ENCODE data around the gene MCF2L. TPM values are rescaled to one million over a fixed set of nuclear protein-coding genes. Genes with fewer than 3 reads are reported as not detected.

The MCF2L gene
- total and polyA plus RNA-seq, 10 of the 15 experiments (the other 5 are each of a cell fraction or from before 2014, with no cell fraction given), result 0.06 to 1.1 (median 0.21) TPM; not detected in 2

DNA sequence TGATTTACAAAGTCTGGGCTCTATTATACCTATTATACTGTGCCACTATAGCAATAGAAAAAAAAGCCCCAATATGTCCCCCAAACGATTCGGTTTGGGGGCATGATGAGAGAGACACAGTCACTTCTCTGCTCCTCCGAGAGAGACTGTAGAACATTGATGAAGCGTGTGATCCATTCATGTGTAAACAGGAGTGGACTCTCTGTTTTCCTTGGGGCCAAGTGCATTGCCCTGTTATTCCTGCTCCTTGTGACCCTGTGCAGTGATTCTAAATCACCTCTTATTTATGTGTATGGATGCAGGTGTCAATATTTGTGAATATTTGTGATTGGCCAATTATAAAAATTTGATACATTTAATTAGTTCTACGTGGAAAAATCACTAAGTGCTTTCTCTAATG lies 170.6 kb downstream of the MCF2L start (continued):
- TF ChIP-seq MYB (IDR thresholded peaks at IDR 0.05; ENCODE audit: borderline replicate concordance, low read depth, low read length) (no peak), KDM1A (IDR thresholded peaks at IDR 0.05; ENCODE audit: borderline replicate concordance) (no peak), SIX5 (IDR thresholded peaks at IDR 0.05; ENCODE audit: low read depth, low read length, severe bottlenecking) (no peak), SREBF1 (IDR thresholded peaks at IDR 0.05; ENCODE audit: low read length) (no peak)
- TF ChIP-seq, protein P1, sequence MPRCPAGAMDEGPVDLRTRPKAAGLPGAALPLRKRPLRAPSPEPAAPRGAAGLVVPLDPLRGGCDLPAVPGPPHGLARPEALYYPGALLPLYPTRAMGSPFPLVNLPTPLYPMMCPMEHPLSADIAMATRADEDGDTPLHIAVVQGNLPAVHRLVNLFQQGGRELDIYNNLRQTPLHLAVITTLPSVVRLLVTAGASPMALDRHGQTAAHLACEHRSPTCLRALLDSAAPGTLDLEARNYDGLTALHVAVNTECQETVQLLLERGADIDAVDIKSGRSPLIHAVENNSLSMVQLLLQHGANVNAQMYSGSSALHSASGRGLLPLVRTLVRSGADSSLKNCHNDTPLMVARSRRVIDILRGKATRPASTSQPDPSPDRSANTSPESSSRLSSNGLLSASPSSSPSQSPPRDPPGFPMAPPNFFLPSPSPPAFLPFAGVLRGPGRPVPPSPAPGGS (IDR thresholded peaks at IDR 0.05; ENCODE audit: borderline replicate concordance, insufficient read depth, low read depth, low read length, poor library complexity, severe bottlenecking), result no peak

DNA sequence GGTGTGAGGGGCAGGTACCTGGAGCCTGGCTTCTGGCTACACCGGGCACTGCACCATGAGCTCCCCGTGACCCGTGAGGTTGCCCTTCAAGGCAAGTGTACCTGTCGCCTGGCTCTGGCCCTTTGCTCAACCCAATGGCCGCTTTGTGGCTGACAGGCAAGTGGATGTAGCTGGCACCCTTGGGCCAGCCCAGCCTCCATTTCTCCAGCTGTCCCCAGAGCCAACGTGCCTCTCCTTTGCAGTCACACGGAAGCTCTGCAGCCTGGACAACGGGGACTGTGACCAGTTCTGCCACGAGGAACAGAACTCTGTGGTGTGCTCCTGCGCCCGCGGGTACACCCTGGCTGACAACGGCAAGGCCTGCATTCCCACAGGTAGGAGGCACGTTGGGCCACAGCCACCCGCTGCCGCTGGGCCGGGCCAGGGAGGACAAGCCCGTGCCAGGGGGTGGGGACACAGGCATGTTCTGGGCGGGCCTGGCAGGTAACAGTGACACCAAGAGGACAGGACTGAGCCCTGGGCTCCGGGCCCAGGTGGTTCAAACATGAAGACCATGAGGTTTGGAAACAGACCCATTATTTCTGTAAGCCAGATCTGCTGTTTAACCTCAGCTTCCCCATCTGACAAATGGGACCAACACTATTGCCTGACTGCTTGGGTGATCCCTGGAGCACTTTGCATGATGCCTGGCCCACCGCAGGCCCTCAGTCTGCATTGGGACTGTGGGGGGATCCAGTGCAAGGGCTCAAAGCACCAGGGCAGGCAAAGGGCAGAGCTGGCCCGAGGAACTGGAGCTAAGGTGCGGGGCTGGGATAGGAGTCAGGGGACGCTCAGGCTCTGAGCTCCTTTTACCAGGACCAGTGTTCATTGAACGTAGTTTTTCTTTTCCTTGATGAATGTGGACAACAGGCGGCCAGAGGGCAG lies 171.9 kb downstream of the MCF2L start:
- H2AFZ ChIP-seq (ENCODE audit: control insufficient read depth, low read depth, low read length), result no peak overlapping the region
- no peak overlapping the region for H3K4me3 ChIP-seq
- H3K27me3 ChIP-seq (replicated peaks in 1 of 2; ENCODE audit: control insufficient read depth in 2 of 2, insufficient read depth in 2 of 2, low read length in 1 of 2), result no peaks in the 10 kb centered on the region; a peak in 1 of 4 replicates
- CTCF ChIA-PET, result no interaction called here
- SMC1A ChIA-PET (ENCODE audit: uncharacterized antibody, unreplicated experiment), result no interaction called here
- POLR2A ChIA-PET, result no interaction called here
- FAIRE-seq (no peak), ATAC-seq (no peak), DNase-seq (ENCODE audit: low read depth, low spot score) (no peak)
- no peaks in the 10 kb centered on the region for H4K20me1 ChIP-seq (ENCODE audit: control insufficient read depth, insufficient read depth)
- RAD21 ChIA-PET (ENCODE audit: unreplicated experiment), result no interaction called here
- no peak overlapping the region for H3K9ac ChIP-seq (ENCODE audit: control insufficient read depth, insufficient read depth, low read length)
- H3K79me2 ChIP-seq (ENCODE audit: control insufficient read depth, insufficient read depth, low read length), result no peaks in the 10 kb centered on the region
- H3K27ac ChIP-seq (ENCODE audit: control insufficient read depth, insufficient read depth), result no peak overlapping the region
- H3K4me2 ChIP-seq (ENCODE audit: control insufficient read depth, insufficient read depth), result no peak overlapping the region
- no peaks in the 10 kb centered on the region; the same call in 2 of the 3 replicates for H3K9me3 ChIP-seq (replicated peaks; ENCODE audit: control insufficient read depth, insufficient read depth, low read length)
- H3K36me3 ChIP-seq (ENCODE audit: control insufficient read depth in 2 of 2, insufficient read depth in 2 of 2, low read length in 1 of 2), result no peaks in the 10 kb centered on the region
- H3K4me1 ChIP-seq (ENCODE audit: control insufficient read depth, insufficient read depth, low read length), result no peaks in the 10 kb centered on the region
- TF ChIP-seq KAT2A (conservative IDR thresholded peaks at IDR 0.05; ENCODE audit: control insufficient read depth, low read depth, low read length) (no peak), NFXL1 (IDR thresholded peaks at IDR 0.05; ENCODE audit: borderline replicate concordance) (no peak), ZNF274 (IDR thresholded peaks at IDR 0.05; ENCODE audit: insufficient read depth, insufficient read length) (no peak), BHLHE40 (IDR thresholded peaks at IDR 0.05; ENCODE audit: borderline replicate concordance in 1 of 2, low read depth in 2 of 2, low read length in 1 of 2) (no peak), SMARCA5 (IDR thresholded peaks at IDR 0.05) (no peak), BRCA1 (IDR thresholded peaks at IDR 0.05; ENCODE audit: low read depth, low read length) (no peak), PML (IDR thresholded peaks at IDR 0.05; ENCODE audit: low read length) (no peak), RFX5 (IDR thresholded peaks at IDR 0.05; ENCODE audit: low read depth, low read length) (no peak), ZNF622 (IDR thresholded peaks at IDR 0.05) (no peak)
- TF ChIP-seq, protein P2, sequence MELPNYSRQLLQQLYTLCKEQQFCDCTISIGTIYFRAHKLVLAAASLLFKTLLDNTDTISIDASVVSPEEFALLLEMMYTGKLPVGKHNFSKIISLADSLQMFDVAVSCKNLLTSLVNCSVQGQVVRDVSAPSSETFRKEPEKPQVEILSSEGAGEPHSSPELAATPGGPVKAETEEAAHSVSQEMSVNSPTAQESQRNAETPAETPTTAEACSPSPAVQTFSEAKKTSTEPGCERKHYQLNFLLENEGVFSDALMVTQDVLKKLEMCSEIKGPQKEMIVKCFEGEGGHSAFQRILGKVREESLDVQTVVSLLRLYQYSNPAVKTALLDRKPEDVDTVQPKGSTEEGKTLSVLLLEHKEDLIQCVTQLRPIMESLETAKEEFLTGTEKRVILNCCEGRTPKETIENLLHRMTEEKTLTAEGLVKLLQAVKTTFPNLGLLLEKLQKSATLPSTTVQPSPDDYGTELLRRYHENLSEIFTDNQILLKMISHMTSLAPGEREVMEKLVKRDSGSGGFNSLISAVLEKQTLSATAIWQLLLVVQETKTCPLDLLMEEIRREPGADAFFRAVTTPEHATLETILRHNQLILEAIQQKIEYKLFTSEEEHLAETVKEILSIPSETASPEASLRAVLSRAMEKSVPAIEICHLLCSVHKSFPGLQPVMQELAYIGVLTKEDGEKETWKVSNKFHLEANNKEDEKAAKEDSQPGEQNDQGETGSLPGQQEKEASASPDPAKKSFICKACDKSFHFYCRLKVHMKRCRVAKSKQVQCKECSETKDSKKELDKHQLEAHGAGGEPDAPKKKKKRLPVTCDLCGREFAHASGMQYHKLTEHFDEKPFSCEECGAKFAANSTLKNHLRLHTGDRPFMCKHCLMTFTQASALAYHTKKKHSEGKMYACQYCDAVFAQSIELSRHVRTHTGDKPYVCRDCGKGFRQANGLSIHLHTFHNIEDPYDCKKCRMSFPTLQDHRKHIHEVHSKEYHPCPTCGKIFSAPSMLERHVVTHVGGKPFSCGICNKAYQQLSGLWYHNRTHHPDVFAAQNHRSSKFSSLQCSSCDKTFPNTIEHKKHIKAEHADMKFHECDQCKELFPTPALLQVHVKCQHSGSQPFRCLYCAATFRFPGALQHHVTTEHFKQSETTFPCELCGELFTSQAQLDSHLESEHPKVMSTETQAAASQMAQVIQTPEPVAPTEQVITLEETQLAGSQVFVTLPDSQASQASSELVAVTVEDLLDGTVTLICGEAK (IDR thresholded peaks at IDR 0.05; ENCODE audit: borderline replicate concordance), result no peak
- intact Hi-C loops (cut with micrococcal nuclease; ENCODE audit: unreplicated experiment) (no loop called here), in situ Hi-C loops (cut with MboI) (no loop called here)
- no TSS peak for BruUV-seq (replicated peaks)
- 44% methylated on average over 26 of the region's 26 CpGs for WGBS (ENCODE audit: insufficient coverage, insufficient replicate concordance, low lambda C conversion rate, missing lambda C conversion rate)
